ENCODE results near the gene PCDHA1.

GRCh38 chr5:140973550-140973949 lies 187.6 kb downstream of the PCDHA1 start:
- TF ChIP-seq CSRNP3 (CRISPR knock-in tag; IDR thresholded peaks at IDR 0.05), result no peak
- no peak for TF ChIP-seq CSDC2 (CRISPR knock-in tag; IDR thresholded peaks at IDR 0.05)
- TF ChIP-seq PATZ1 (CRISPR knock-in tag; IDR thresholded peaks at IDR 0.05; ENCODE audit: borderline replicate concordance), result no peak
- TF ChIP-seq, protein P1, sequence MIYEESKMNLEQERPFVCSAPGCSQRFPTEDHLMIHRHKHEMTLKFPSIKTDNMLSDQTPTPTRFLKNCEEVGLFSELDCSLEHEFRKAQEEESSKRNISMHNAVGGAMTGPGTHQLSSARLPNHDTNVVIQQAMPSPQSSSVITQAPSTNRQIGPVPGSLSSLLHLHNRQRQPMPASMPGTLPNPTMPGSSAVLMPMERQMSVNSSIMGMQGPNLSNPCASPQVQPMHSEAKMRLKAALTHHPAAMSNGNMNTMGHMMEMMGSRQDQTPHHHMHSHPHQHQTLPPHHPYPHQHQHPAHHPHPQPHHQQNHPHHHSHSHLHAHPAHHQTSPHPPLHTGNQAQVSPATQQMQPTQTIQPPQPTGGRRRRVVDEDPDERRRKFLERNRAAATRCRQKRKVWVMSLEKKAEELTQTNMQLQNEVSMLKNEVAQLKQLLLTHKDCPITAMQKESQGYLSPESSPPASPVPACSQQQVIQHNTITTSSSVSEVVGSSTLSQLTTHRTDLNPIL (CRISPR knock-in tag; IDR thresholded peaks at IDR 0.05; ENCODE audit: low read depth), result no peak
- no peak for TF ChIP-seq TOX (CRISPR knock-in tag; IDR thresholded peaks at IDR 0.05; ENCODE audit: borderline replicate concordance)
- TF ChIP-seq PPARA (CRISPR knock-in tag; IDR thresholded peaks at IDR 0.05; ENCODE audit: borderline replicate concordance), result no peak
- TF ChIP-seq ESRRG (CRISPR knock-in tag; IDR thresholded peaks at IDR 0.05), result no peak
- no peak for TF ChIP-seq ARNTL (CRISPR knock-in tag; IDR thresholded peaks at IDR 0.05; ENCODE audit: borderline replicate concordance, low read depth)
- no peak for TF ChIP-seq ZNF8 (CRISPR knock-in tag; IDR thresholded peaks at IDR 0.05)
- no peak for TF ChIP-seq ISL1 (CRISPR knock-in tag; IDR thresholded peaks at IDR 0.05)
- no peak for TF ChIP-seq ZFP3 (CRISPR knock-in tag; IDR thresholded peaks at IDR 0.05)
- no peak for TF ChIP-seq OSR1 (CRISPR knock-in tag; IDR thresholded peaks at IDR 0.05)

All from SK-N-SH treated with all-trans-retinoic acid at 6 μM for 48 hours (cell line).